Measurements from ENCODE around the gene GBA2. TPM values are rescaled to one million over a fixed set of nuclear protein-coding genes. Genes with fewer than 3 reads are reported as not detected.
A peak's percentile ranks its signal among the peaks of the same experiment; 100 is the strongest.

GBA2 gene
- total RNA-seq, 1 donor from 2014 or later, result 44.8 TPM

DNA sequence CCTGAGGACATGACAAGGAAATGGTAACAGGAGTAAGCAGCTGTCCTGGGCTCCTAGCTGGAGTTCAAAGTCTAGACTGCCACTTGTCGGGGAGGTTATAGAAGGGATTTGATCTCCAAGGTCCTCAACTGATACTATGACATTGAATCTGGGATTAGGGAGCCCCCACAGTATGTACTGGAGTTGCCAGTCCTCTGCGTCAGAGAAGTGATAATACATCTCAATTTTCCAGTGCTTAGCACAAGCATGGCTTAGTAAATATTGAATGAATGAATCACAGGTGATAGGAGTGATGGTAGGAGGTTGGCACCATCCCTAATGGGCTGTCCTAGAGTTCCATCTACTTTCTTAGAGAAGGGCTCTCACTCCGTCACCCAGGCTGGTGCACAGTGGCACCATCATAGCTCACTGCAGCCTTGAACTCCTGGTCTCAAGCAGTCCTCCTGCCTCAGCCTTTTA, 53.1 kb downstream of the GBA2 start:
- H3K9me3 Mint-ChIP-seq, result no peaks in the 10 kb centered on the region
- H3K4me3 Mint-ChIP-seq, result no peak overlapping the region
- no peaks in the 10 kb centered on the region for H3K36me3 ChIP-seq

DNA sequence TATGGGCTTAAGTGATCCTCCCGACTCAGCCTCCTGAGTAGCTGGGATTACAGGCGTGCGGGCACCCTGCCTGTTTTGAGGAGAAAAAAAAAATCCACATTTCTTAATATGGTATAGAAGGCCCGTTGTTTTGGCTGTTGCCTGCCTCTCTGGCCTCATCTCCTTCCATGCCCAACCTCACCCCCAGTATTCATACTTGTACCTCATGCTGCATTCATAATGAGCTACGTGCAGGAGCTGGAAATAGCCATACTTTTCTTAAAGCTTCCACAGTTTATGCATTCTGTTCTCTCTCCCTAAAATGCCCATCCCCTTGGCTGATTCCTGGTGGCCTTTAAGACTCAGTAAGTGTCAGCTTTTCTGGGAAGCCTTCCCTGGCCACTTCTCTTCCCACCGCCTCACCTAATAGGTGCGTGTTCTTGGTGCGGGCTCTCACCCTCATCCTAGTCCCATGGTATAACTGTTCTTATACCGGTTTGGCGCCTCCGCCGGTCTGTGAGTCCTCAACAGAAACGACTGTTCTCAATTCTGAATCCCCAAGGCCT, 57.2 kb downstream of the GBA2 start:
- H3F3A ChIP-seq (ENCODE audit: low read depth), result peaks cover 16% of the 10 kb centered on the region
- TF ChIP-seq EZH2 (IDR thresholded peaks at IDR 0.05), result no peak
- peak; percentile 8 for TF ChIP-seq CTCF (IDR thresholded peaks at IDR 0.05)
- H3K36me3 Mint-ChIP-seq, result peaks cover 4% of the 10 kb centered on the region
- H2AFZ ChIP-seq (replicated peaks), result no peak overlapping the region
- H3K4me1 ChIP-seq, result peaks cover 10% of the 10 kb centered on the region
- H3K4me3 ChIP-seq, result no peak overlapping the region
- no peaks in the 10 kb centered on the region for H3K36me3 ChIP-seq
- peaks cover 31% of the 10 kb centered on the region for H3K4me1 Mint-ChIP-seq
- no peak overlapping the region for H3K27ac ChIP-seq
- no peaks in the 10 kb centered on the region for H3K9me3 ChIP-seq (ENCODE audit: low read depth)
- H3K4me2 ChIP-seq, result peak overlapping the region; percentile 89
- H3K4me3 Mint-ChIP-seq, result peak overlapping the region; percentile 89
- H3K27me3 Mint-ChIP-seq (ENCODE audit: insufficient read depth, low read depth), result peaks cover 7% of the 10 kb centered on the region
- H3K79me2 ChIP-seq (ENCODE audit: low read depth), result peaks cover 19% of the 10 kb centered on the region
- peaks cover 2% of the 10 kb centered on the region for H3K9me3 Mint-ChIP-seq
- H3K27ac Mint-ChIP-seq, result peak overlapping the region; percentile 42
- DNase-seq (ENCODE audit: low spot score), result peak; percentile 34
- H3K9ac ChIP-seq, result no peak overlapping the region
- peaks cover 4% of the 10 kb centered on the region for H4K20me1 ChIP-seq (ENCODE audit: low read depth)
- no peaks in the 10 kb centered on the region for H3K27me3 ChIP-seq

More for the DNA sequence above, 53.1 kb downstream of the GBA2 start:
- no peak overlapping the region for H3K4me2 ChIP-seq
- TF ChIP-seq EZH2 (IDR thresholded peaks at IDR 0.05) (no peak), EZH2phosphoT487 (IDR thresholded peaks at IDR 0.05) (no peak), CTCF (IDR thresholded peaks at IDR 0.05) (no peak)
- Mint-ChIP-seq H3K27ac (no peak overlapping the region), H3K27me3 (ENCODE audit: insufficient read depth, low read depth) (peaks cover 6% of the 10 kb centered on the region), H3K36me3 (peaks cover 11% of the 10 kb centered on the region), H3K4me1 (peaks cover 10% of the 10 kb centered on the region)
- H3K27ac ChIP-seq, result no peak overlapping the region
- no peaks in the 10 kb centered on the region for H3K79me2 ChIP-seq (ENCODE audit: low read depth)
- H3K9ac ChIP-seq, result no peak overlapping the region
- H3F3A ChIP-seq (ENCODE audit: low read depth), result peaks cover 16% of the 10 kb centered on the region
- no peak for DNase-seq (ENCODE audit: low spot score)
- H3K9me3 ChIP-seq (ENCODE audit: low read depth), result no peaks in the 10 kb centered on the region
- H4K20me1 ChIP-seq (ENCODE audit: low read depth), result peaks cover 4% of the 10 kb centered on the region
- H3K27me3 ChIP-seq, result no peaks in the 10 kb centered on the region
- no peak overlapping the region for H3K4me3 ChIP-seq
- H3K4me1 ChIP-seq, result peaks cover 4% of the 10 kb centered on the region
- H2AFZ ChIP-seq (replicated peaks), result no peak overlapping the region

- Mint-ChIP-seq H3K27me3 (ENCODE audit: insufficient read depth, low read depth) (peaks cover 7% of the 10 kb centered on the region), H3K4me1 (peaks cover 34% of the 10 kb centered on the region), H3K36me3 (peaks cover 3% of the 10 kb centered on the region), H3K27ac (peak overlapping the region; percentile 96), H3K9me3 (peaks cover 2% of the 10 kb centered on the region), H3K4me3 (peak overlapping the region; percentile 89)
- Histone ChIP-seq H3K27me3 (no peaks in the 10 kb centered on the region), H3K9me3 (ENCODE audit: low read depth) (no peaks in the 10 kb centered on the region), H4K20me1 (ENCODE audit: low read depth) (peaks cover 2% of the 10 kb centered on the region), H3K4me2 (peak overlapping the region; percentile 89), H2AFZ (replicated peaks) (peak overlapping the region; percentile 67), H3K4me1 (peaks cover 10% of the 10 kb centered on the region), H3K79me2 (ENCODE audit: low read depth) (peaks cover 19% of the 10 kb centered on the region), H3F3A (ENCODE audit: low read depth) (peaks cover 16% of the 10 kb centered on the region), H3K4me3 (peak overlapping the region; percentile 69), H3K36me3 (no peaks in the 10 kb centered on the region), H3K9ac (no peak overlapping the region), H3K27ac (no peak overlapping the region)
- TF ChIP-seq EZH2phosphoT487 (IDR thresholded peaks at IDR 0.05) (no peak), EZH2 (IDR thresholded peaks at IDR 0.05) (no peak), CTCF (IDR thresholded peaks at IDR 0.05) (no peak)
- peak; percentile 45 for DNase-seq (ENCODE audit: low spot score)
Observed at GRCh38 chr9:35691334-35691650, 57.7 kb downstream of the GBA2 start.
